K562 (cell line): ENCODE measurements around the gene VARS1. TPM values are rescaled to one million over a fixed set of nuclear protein-coding genes. Genes with fewer than 3 reads are reported as not detected.
A peak's percentile ranks its signal among the peaks of the same experiment; 100 is the strongest.

ENCODE experiments used
- ATF7 ChIP-seq: fragments of 450-650 bp; IDR thresholded peaks from 2 replicates; pipeline ENCODE4 v1.7.1; 2014; ENCODE audit warnings: mild to moderate bottlenecking, moderate library complexity
- CCAR2 ChIP-seq: fragments of 200-400 bp; formaldehyde crosslinking; IDR thresholded peaks from 2 replicates; pipeline ENCODE4 v1.6.1; 2017; ENCODE audit warnings: mild to moderate bottlenecking, low read depth, low read length
- CHD1 ChIP-seq: fragments of 200-600 bp; sonication (generic); IDR thresholded peaks from one replicate; pipeline ENCODE4 v1.6.1; 2012; ENCODE audit warnings: mild to moderate bottlenecking, moderate library complexity, low read length, inconsistent platforms
- CREB1 ChIP-seq, 2 experiments: sonication (generic) in 1 of 2; formaldehyde crosslinking in 1 of 2; IDR thresholded peaks; 2 replicates each; pipeline versions ENCODE4 v1.6.1 to v1.8.0; 2012 to 2022; ENCODE audit warnings: inconsistent platforms in 1 of 2, mild to moderate bottlenecking in 1 of 2, missing genetic modification reagents in 1 of 2, moderate library complexity in 1 of 2
- CTCF ChIP-seq, 3 experiments: IDR thresholded peaks in 2 of 3; conservative IDR thresholded peaks in 1 of 3; 2 replicates each; pipeline ENCODE4 v1.5.1; 2011 to 2012; ENCODE audit warnings: low read length in 3 of 3, mild to moderate bottlenecking in 3 of 3, control low read depth in 2 of 3, improper control_type of control experiment in 1 of 3, inconsistent platforms in 1 of 3, low read depth in 1 of 3, mixed read lengths in 1 of 3, moderate library complexity in 1 of 3; ENCODE audit not compliant: insufficient read depth in 2 of 3
- ESRRB ChIP-seq: fragments of 250-450 bp; sonication (Bioruptor Pico); IDR thresholded peaks from 2 replicates; pipeline ENCODE4 v1.5.0; 2020; ENCODE audit warnings: mild to moderate bottlenecking, moderate library complexity, borderline replicate concordance
- EZH2 ChIP-seq: IDR thresholded peaks from 2 replicates; pipeline ENCODE4 v1.6.1; 2012; ENCODE audit warnings: low read depth, mild to moderate bottlenecking, inconsistent platforms, low read length, borderline replicate concordance
- GABPB1 ChIP-seq: sonication (generic); formaldehyde crosslinking; IDR thresholded peaks from 2 replicates; pipeline ENCODE4 v1.8.0; 2022; ENCODE audit warnings: mild to moderate bottlenecking, missing genetic modification reagents
- HIVEP1 ChIP-seq: fragments of 250-450 bp; sonication (Bioruptor Pico); IDR thresholded peaks from 2 replicates; pipeline ENCODE4 v1.4.0; 2020; ENCODE audit warnings: mild to moderate bottlenecking
- IRF9 ChIP-seq: fragments of 450-650 bp; IDR thresholded peaks from 2 replicates; pipeline ENCODE4 v1.6.1; 2016; ENCODE audit warnings: missing biosample characterization, missing genetic modification characterization
- JUNB ChIP-seq: fragments of 450-650 bp; formaldehyde crosslinking; conservative IDR thresholded peaks from 2 replicates; pipeline ENCODE4 v1.4.0; 2020; ENCODE audit warnings: mild to moderate bottlenecking
- KAT7 ChIP-seq: sonication (generic); formaldehyde crosslinking; IDR thresholded peaks from 2 replicates; pipeline ENCODE4 v1.8.0; 2022; ENCODE audit warnings: missing genetic modification reagents, mild to moderate bottlenecking, borderline replicate concordance
- KLF16 ChIP-seq: IDR thresholded peaks from 2 replicates; pipeline ENCODE4 v1.6.1; 2016; ENCODE audit warnings: antibody characterized with exemption
- PCBP1 ChIP-seq: fragments of 200-400 bp; formaldehyde crosslinking; IDR thresholded peaks from 2 replicates; pipeline ENCODE4 v1.6.1; 2018; ENCODE audit warnings: mild to moderate bottlenecking, low read depth, low read length; ENCODE audit not compliant: poor library complexity, severe bottlenecking
- RBM17 ChIP-seq: fragments of 200-400 bp; formaldehyde crosslinking; IDR thresholded peaks from 2 replicates; pipeline ENCODE4 v1.6.1; 2017; ENCODE audit warnings: low read depth, mild to moderate bottlenecking, low read length, borderline replicate concordance
- RBM22 ChIP-seq: fragments of 200-400 bp; formaldehyde crosslinking; IDR thresholded peaks from 2 replicates; pipeline ENCODE4 v1.6.1; 2018; ENCODE audit warnings: low read length, low read depth; ENCODE audit not compliant: poor library complexity, severe bottlenecking
- RBM39 ChIP-seq: fragments of 200-400 bp; formaldehyde crosslinking; optimal IDR thresholded peaks from 2 replicates; pipeline ENCODE3; 2018; ENCODE audit warnings: low read depth, low read length
- RFX7 ChIP-seq: fragments of 250-450 bp; sonication (Bioruptor Pico); IDR thresholded peaks from 2 replicates; pipeline ENCODE4 v1.5.1; 2021; ENCODE audit warnings: mild to moderate bottlenecking
- SAFB ChIP-seq: fragments of 200-400 bp; formaldehyde crosslinking; IDR thresholded peaks from 2 replicates; pipeline ENCODE4 v1.6.1; 2017; ENCODE audit warnings: low read depth, low read length, borderline replicate concordance
- SAP30 ChIP-seq: fragments of 200-600 bp; sonication (generic); IDR thresholded peaks from 2 replicates; pipeline ENCODE4 v1.6.1; 2012; ENCODE audit warnings: borderline replicate concordance, low read depth, mild to moderate bottlenecking, moderate library complexity, low read length, control low read depth, inconsistent platforms; ENCODE audit not compliant: insufficient read depth, poor library complexity, severe bottlenecking
- SLC30A9 ChIP-seq: fragments of 250-450 bp; sonication (Bioruptor Pico); IDR thresholded peaks from 2 replicates; pipeline ENCODE4 v1.8.0; 2022; ENCODE audit warnings: mild to moderate bottlenecking, moderate library complexity
- SP1 ChIP-seq: sonication (generic); formaldehyde crosslinking; IDR thresholded peaks from 2 replicates; pipeline ENCODE4 v1.8.1; 2022; ENCODE audit warnings: mild to moderate bottlenecking, missing genetic modification reagents
- TCF7 ChIP-seq: sonication (generic); IDR thresholded peaks from 2 replicates; pipeline ENCODE4 v1.6.1; 2016; ENCODE audit warnings: antibody characterized with exemption, borderline replicate concordance
- ZNF140 ChIP-seq: fragments of 250-450 bp; sonication (Bioruptor Pico); IDR thresholded peaks from 2 replicates; pipeline ENCODE4 v1.8.0; 2021; ENCODE audit warnings: moderate library complexity, mild to moderate bottlenecking, inconsistent platforms
- ZNF197 ChIP-seq: fragments of 200-800 bp; sonication (Bioruptor generic); IDR thresholded peaks from 2 replicates; pipeline ENCODE4 v1.6.1; 2016; ENCODE audit warnings: low read depth, missing genetic modification characterization, missing compliant biosample characterization
- ZNF324 ChIP-seq: fragments of 250-450 bp; sonication (Bioruptor Pico); IDR thresholded peaks from 2 replicates; pipeline ENCODE4 v1.4.0; 2020; ENCODE audit warnings: mild to moderate bottlenecking
- ZNF354B ChIP-seq: fragments of 250-450 bp; sonication (Bioruptor Pico); IDR thresholded peaks from 2 replicates; pipeline ENCODE4 v1.4.0; 2020
- polyA plus RNA-seq, 8 experiments: library from polyadenylated mRNA; depleted of rRNA in 4 of 8; stranded (reverse) in 5 of 8; unstranded in 3 of 8; fragments of >200 nt; fragmentation: Nextera tagmentation in 2 of 8; fragmentation: Illumina TruSeq in 1 of 8; extraction: Ambion mirVana in 2 of 8; extraction: Trizol in 1 of 8; gene quantifications; 2 replicates each; pipeline versions ENCODE4 v1.2.1 to v1.2.3, GENCODE V29; 2011 to 2014; ENCODE audit warnings: inconsistent platforms in 1 of 8, missing spikeins in 1 of 8
- total RNA-seq, 7 experiments: library from RNA; depleted of rRNA in 6 of 7; stranded (reverse); fragments of >200 nt in 6 of 7; fragmentation: Illumina TruSeq in 2 of 7; extraction: Trizol in 2 of 7; gene quantifications; 2 replicates each; pipeline versions ENCODE4 v1.2.1 to v1.2.3, GENCODE V29; 2011 to 2021; ENCODE audit warnings: low replicate concordance in 1 of 7

VARS1 gene
- total and polyA plus RNA-seq, 9 of the 15 experiments (the other 6 are each of a cell fraction or from before 2014, with no cell fraction given), result 2.9 to 488 (median 130) TPM

GRCh38 chr6:31836474-31837368, 41.2 kb upstream of the VARS1 start (continued):
- TF ChIP-seq SP1 (CRISPR knock-in tag) (peak; percentile 59), ZNF354B (CRISPR knock-in tag) (no peak), ZNF197 (CRISPR knock-in tag) (no peak), ESRRB (CRISPR knock-in tag) (no peak), TCF7 (no peak), CHD1 (peak; percentile 68), GABPB1 (no peak), RBM39 (no peak), RBM17 (no peak), KAT7 (CRISPR knock-in tag) (no peak), RBM22 (no peak), SAP30 (peak; percentile 54), HIVEP1 (no peak), IRF9 (tag) (0 out of 2 replicates have a peak, but pooled peaks have one; percentile 44), SAFB (no peak), CCAR2 (no peak), ATF7 (no peak), CTCF (IDR thresholded peaks at IDR 0.05 in 2 of 3, conservative IDR thresholded peaks at IDR 0.05 in 1 of 3; ENCODE audit: insufficient read depth in 2 of 3, low read depth in 1 of 3, low read length in 3 of 3) (peak; percentile 0 to 40 (median 27); a peak in 3 of 6 replicates), SLC30A9 (no peak), ZNF324 (CRISPR knock-in tag) (no peak), EZH2 (no peak), ZNF140 (CRISPR knock-in tag) (no peak), JUNB (CRISPR knock-in tag) (no peak), PCBP1 (no peak), RFX7 (CRISPR knock-in tag) (0 out of 2 replicates have a peak, but pooled peaks have one; percentile 55), CREB1 (IDR thresholded peaks at IDR 0.05) (peak; percentile 30), CREB1 (CRISPR knock-in tag; IDR thresholded peaks at IDR 0.05) (no peak), KLF16 (no peak)
